SK-N-MC (cell line): Measurements from ENCODE around the gene STX7.

Experiments
- EZH2 ChIP-seq: fragments of 200-600 bp; sonication (generic); IDR thresholded peaks from one replicate; pipeline ENCODE4 v1.6.1; 2017; ENCODE audit warnings: antibody characterized with exemption
- POLR2AphosphoS5 ChIP-seq: IDR thresholded peaks from 2 replicates; pipeline ENCODE4 v1.6.1; 2012; ENCODE audit warnings: mild to moderate bottlenecking, low read depth, low read length, borderline replicate concordance

- TF ChIP-seq POLR2AphosphoS5, result no peak
- no peak for TF ChIP-seq EZH2
These were observed 1.6 kb downstream of the STX7 start for GRCh38 chr6:132511210-132511830.
